Measurements from ENCODE around the gene ARIH2. TPM values are rescaled to one million over a fixed set of nuclear protein-coding genes. Genes with fewer than 3 reads are reported as not detected.
A peak's percentile ranks its signal among the peaks of the same experiment; 100 is the strongest.

The ARIH2 gene
- total and polyA plus RNA-seq, 2 of the 4 experiments (the other 2 are of a cell fraction) = 62.3 to 93.7 TPM

- H3K4ac ChIP-seq (ENCODE audit: low read depth, low read length) = peak overlapping the region; percentile 87
- peak overlapping the region; percentile 90 for H2BK5ac ChIP-seq (ENCODE audit: low read depth, low read length, poor library complexity, severe bottlenecking)
- no peak for TF ChIP-seq ELK1 (IDR thresholded peaks at IDR 0.05; ENCODE audit: borderline replicate concordance, low read depth, low read length)
- TF ChIP-seq BHLHE40 (IDR thresholded peaks at IDR 0.05; ENCODE audit: low read depth, low read length) = peak; percentile 17; the same call in 1 of the 2 replicates
- in situ Hi-C loops (cut with MboI; ENCODE audit: low sequenced_read_pairs) (no loop called here), dilution Hi-C loops (cut with HindIII; ENCODE audit: low sequenced_read_pairs, unreplicated experiment) (no loop called here), intact Hi-C loops (cut with micrococcal nuclease) (loop anchor here (1.0 to 2.0 kb wide), 3 partner anchors 18 to 105 kb away; partner anchors contain the start of genes QRICH1 and WDR6)
- H2BK15ac ChIP-seq (ENCODE audit: low read depth, low read length) = peak overlapping the region; percentile 47; the same call in 1 of the 3 replicates
- peak overlapping the region; percentile 74 for H3K9ac ChIP-seq (ENCODE audit: low read depth, low read length)
- H3K79me1 ChIP-seq (ENCODE audit: low read depth in 1 of 2, low read length in 2 of 2) = peaks cover 20 to 39% of the 10 kb centered on the region in 2 experiments
- peak overlapping the region; percentile 76 for H4K5ac ChIP-seq (ENCODE audit: low read depth, low read length)
- peak overlapping the region; percentile 74 for H3K18ac ChIP-seq (ENCODE audit: low read depth, low read length)
- DNase-seq (peak; percentile 4), ATAC-seq (ENCODE audit: low read depth) (no peak)
- H3K9me3 ChIP-seq (ENCODE audit: control insufficient read depth, insufficient read depth, low read length) = no peaks in the 10 kb centered on the region
- H3K27ac ChIP-seq (ENCODE audit: insufficient read depth, low read length) = peak overlapping the region; percentile 92
- H3K14ac ChIP-seq (replicated peaks; ENCODE audit: low read depth, low read length) = peak overlapping the region; percentile 84
- peak overlapping the region; percentile 71 for H2BK120ac ChIP-seq (ENCODE audit: low read depth, low read length)
- BruUV-seq (replicated peaks) = TSS peak; percentile 84
- H4K91ac ChIP-seq (ENCODE audit: insufficient read depth, low read depth, low read length) = peak overlapping the region; percentile 80
- peak overlapping the region; percentile 86 for H3K4me2 ChIP-seq (ENCODE audit: low read depth, low read length)
- peak overlapping the region; percentile 89 for H2AK5ac ChIP-seq (ENCODE audit: low read depth, low read length)
- H3K23ac ChIP-seq (ENCODE audit: low read depth, low read length) = peak overlapping the region; percentile 50; the same call in 1 of the 2 replicates
- H3K4me3 ChIP-seq (ENCODE audit: insufficient read depth, low read depth, low read length) = peak overlapping the region; percentile 72
- H3K9me1 ChIP-seq (ENCODE audit: insufficient read depth, low read length) = peaks cover 7% of the 10 kb centered on the region
- peak overlapping the region; percentile 77 for H3K56ac ChIP-seq (ENCODE audit: extremely low read depth, insufficient read depth, low read length)
- peaks cover 11% of the 10 kb centered on the region for H3K36me3 ChIP-seq (ENCODE audit: control insufficient read depth, insufficient read depth, low read length)
- ChIA-PET CTCF (interaction anchor here (1.0 to 3.2 kb wide), 5 partner anchors 11 to 105 kb away, joined by 3 to 17 read pairs (median 3); partner anchors contain the start of genes NDUFAF3, QRICH1 and WDR6), POLR2A (ENCODE audit: unreplicated experiment) (interaction anchor here (1.3 kb wide), 1 partner anchor 18 kb away, joined by 9 read pairs; the partner anchor contains the start of gene WDR6)
- H4K8ac ChIP-seq (ENCODE audit: low read depth in 2 of 2, low read length in 2 of 2) = peak overlapping the region; percentile 74 to 79
- H3K27me3 ChIP-seq (ENCODE audit: control insufficient read depth, insufficient read depth, low read length) = no peaks in the 10 kb centered on the region
- H2BK20ac ChIP-seq (ENCODE audit: low read depth, low read length) = peak overlapping the region; percentile 63
- 5% methylated on average over 12 of the region's 21 CpGs; no CpG with 5 or more reads in 1 of the 2 experiments for WGBS, 2 experiments (ENCODE audit: extremely low coverage in 2 of 2, insufficient read length in 1 of 2)
- H3K4me1 ChIP-seq (ENCODE audit: control insufficient read depth, insufficient read depth, low read length) = peaks cover 14% of the 10 kb centered on the region
- H4K20me1 ChIP-seq (ENCODE audit: insufficient read depth, low read length) = no peaks in the 10 kb centered on the region
- H2AFZ ChIP-seq (replicated peaks; ENCODE audit: low read length, poor library complexity) = peak overlapping the region; percentile 96
- H2AK9ac ChIP-seq (replicated peaks; ENCODE audit: low read depth, low read length, poor library complexity) = peak overlapping the region; percentile 96
Measured at GRCh38 chr3:48989126-48989795, 70.6 kb downstream of the ARIH2 start.

All from IMR-90 (cell line).